ENCODE results near the gene GUCA2A. TPM values are rescaled to one million over a fixed set of nuclear protein-coding genes. Genes with fewer than 3 reads are reported as not detected.
A peak's percentile ranks its signal among the peaks of the same experiment; 100 is the strongest.

The GUCA2A gene
- total and polyA plus RNA-seq, 2 experiments from 2014 or later, result not detected

DNA sequence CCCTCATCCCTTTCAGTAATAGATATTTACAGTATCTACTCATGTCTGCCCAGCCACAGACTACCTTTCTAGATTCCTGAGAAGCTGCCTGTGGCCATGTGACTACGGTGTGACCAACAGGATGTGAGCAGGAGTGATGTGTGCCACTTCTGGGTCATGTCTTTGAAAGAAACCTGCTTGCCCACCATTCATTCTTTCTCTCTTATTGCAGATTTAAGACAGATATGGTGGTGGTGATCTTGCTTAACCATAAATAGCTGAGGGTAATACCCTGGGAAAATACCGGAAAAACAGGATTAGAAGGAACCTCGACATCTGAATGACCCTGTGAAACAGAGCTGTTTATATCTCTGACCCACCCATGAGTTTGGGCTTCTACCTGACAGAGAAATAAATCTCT, 41.6 kb upstream of the GUCA2A start:
- no peak overlapping the region for H3K4me3 ChIP-seq
- no peaks in the 10 kb centered on the region for H3K4me1 ChIP-seq (ENCODE audit: low read depth)
- no peaks in the 10 kb centered on the region for H3K9me3 ChIP-seq (ENCODE audit: low read depth)
- H3K36me3 ChIP-seq, result peaks cover 13% of the 10 kb centered on the region
- TF ChIP-seq, protein P1, sequence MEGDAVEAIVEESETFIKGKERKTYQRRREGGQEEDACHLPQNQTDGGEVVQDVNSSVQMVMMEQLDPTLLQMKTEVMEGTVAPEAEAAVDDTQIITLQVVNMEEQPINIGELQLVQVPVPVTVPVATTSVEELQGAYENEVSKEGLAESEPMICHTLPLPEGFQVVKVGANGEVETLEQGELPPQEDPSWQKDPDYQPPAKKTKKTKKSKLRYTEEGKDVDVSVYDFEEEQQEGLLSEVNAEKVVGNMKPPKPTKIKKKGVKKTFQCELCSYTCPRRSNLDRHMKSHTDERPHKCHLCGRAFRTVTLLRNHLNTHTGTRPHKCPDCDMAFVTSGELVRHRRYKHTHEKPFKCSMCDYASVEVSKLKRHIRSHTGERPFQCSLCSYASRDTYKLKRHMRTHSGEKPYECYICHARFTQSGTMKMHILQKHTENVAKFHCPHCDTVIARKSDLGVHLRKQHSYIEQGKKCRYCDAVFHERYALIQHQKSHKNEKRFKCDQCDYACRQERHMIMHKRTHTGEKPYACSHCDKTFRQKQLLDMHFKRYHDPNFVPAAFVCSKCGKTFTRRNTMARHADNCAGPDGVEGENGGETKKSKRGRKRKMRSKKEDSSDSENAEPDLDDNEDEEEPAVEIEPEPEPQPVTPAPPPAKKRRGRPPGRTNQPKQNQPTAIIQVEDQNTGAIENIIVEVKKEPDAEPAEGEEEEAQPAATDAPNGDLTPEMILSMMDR (IDR thresholded peaks at IDR 0.05; ENCODE audit: low read depth, low read length), result no peak
- DNase-seq (ENCODE audit: low read depth in 1 of 2, low spot score in 1 of 2), result no peak
- H3K27me3 ChIP-seq, result no peaks in the 10 kb centered on the region
- H3K27ac ChIP-seq, result no peak overlapping the region

- no peaks in the 10 kb centered on the region for H3K4me1 ChIP-seq (ENCODE audit: low read depth)
- no peak overlapping the region for H3K27ac ChIP-seq
- no peak for DNase-seq (ENCODE audit: low read depth in 1 of 2, low spot score in 1 of 2)
- no peak overlapping the region for H3K4me3 ChIP-seq
- no peaks in the 10 kb centered on the region for H3K9me3 ChIP-seq (ENCODE audit: low read depth)
- H3K36me3 ChIP-seq, result peaks cover 19% of the 10 kb centered on the region
- TF ChIP-seq, protein P1 (IDR thresholded peaks at IDR 0.05; ENCODE audit: low read depth, low read length), result no peak
- no peaks in the 10 kb centered on the region for H3K27me3 ChIP-seq
Measured at GRCh38 chr1:42201986-42202385, 37.4 kb upstream of the GUCA2A start.

GRCh38 chr1:42198251-42198650, 33.7 kb upstream of the GUCA2A start:
- DNase-seq (ENCODE audit: low read depth in 1 of 2, low spot score in 1 of 2), result no peak

GRCh38 chr1:42195841-42196240, 31.3 kb upstream of the GUCA2A start:
- Histone ChIP-seq H3K36me3 (peaks cover 25% of the 10 kb centered on the region), H3K4me3 (no peak overlapping the region), H3K27me3 (no peaks in the 10 kb centered on the region), H3K9me3 (ENCODE audit: low read depth) (no peaks in the 10 kb centered on the region), H3K4me1 (ENCODE audit: low read depth) (no peaks in the 10 kb centered on the region), H3K27ac (peak overlapping the region; percentile 51)
- DNase-seq (ENCODE audit: low read depth in 1 of 2, low spot score in 1 of 2), result no peak
- TF ChIP-seq, protein P1 (IDR thresholded peaks at IDR 0.05; ENCODE audit: low read depth, low read length), result no peak

More at GRCh38 chr1:42198251-42198650, 33.7 kb upstream of the GUCA2A start:
- no peak overlapping the region for H3K27ac ChIP-seq
- peaks cover 24% of the 10 kb centered on the region for H3K36me3 ChIP-seq
- TF ChIP-seq, protein P1 (IDR thresholded peaks at IDR 0.05; ENCODE audit: low read depth, low read length), result no peak
- no peaks in the 10 kb centered on the region for H3K9me3 ChIP-seq (ENCODE audit: low read depth)
- no peaks in the 10 kb centered on the region for H3K4me1 ChIP-seq (ENCODE audit: low read depth)
- H3K27me3 ChIP-seq, result no peaks in the 10 kb centered on the region
- H3K4me3 ChIP-seq, result no peak overlapping the region

DNA sequence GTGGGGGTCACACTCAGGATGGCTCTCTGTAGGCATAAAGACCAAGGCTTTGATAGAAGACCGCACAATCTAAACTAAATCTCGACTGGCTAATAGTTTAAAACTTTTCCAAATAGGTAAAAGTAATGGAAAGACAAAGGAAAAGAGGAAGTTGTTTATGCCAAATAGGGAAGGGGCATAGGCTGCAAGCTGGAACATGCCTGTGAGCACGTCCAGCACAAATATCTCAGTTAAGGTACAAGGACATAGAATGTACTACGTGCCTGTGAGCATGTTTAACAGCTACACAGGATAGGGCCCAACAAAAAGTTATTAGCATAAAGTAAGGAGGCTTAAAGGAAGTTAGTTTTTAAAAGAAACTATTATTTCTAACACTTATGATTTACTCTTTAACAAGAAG, 27.6 kb upstream of the GUCA2A start:
- Histone ChIP-seq H3K9me3 (ENCODE audit: low read depth) (no peaks in the 10 kb centered on the region), H3K36me3 (peaks cover 37% of the 10 kb centered on the region), H3K27ac (peak overlapping the region; percentile 50), H3K4me3 (no peak overlapping the region), H3K4me1 (ENCODE audit: low read depth) (no peaks in the 10 kb centered on the region), H3K27me3 (no peaks in the 10 kb centered on the region)
- TF ChIP-seq, protein P1 (IDR thresholded peaks at IDR 0.05; ENCODE audit: low read depth, low read length), result no peak
- DNase-seq (ENCODE audit: low read depth in 1 of 2, low spot score in 1 of 2), result no peak

- Histone ChIP-seq H3K9me3 (ENCODE audit: low read depth) (no peaks in the 10 kb centered on the region), H3K4me1 (ENCODE audit: low read depth) (no peaks in the 10 kb centered on the region), H3K27ac (no peak overlapping the region), H3K4me3 (no peak overlapping the region), H3K27me3 (no peaks in the 10 kb centered on the region), H3K36me3 (peaks cover 34% of the 10 kb centered on the region)
- TF ChIP-seq, protein P1 (IDR thresholded peaks at IDR 0.05; ENCODE audit: low read depth, low read length), result no peak
- no peak for DNase-seq (ENCODE audit: low read depth in 1 of 2, low spot score in 1 of 2)
Measured at GRCh38 chr1:42191319-42191718, 26.8 kb upstream of the GUCA2A start.
